GM18520 (cell line): ENCODE data around the gene CCT6A.
A peak's percentile ranks its signal among the peaks of the same experiment; 100 is the strongest.
"Not testable (repeated sequence)": the region's sequence is repeated elsewhere in the genome, so short reads cannot be mapped to it uniquely, and the experiment has no call there.

ENCODE experiments used
- ATAC-seq: cut with Tn5 transposase; IDR thresholded peaks from one replicate; pipeline ENCODE4 v1.9.1; 2021; ENCODE audit not compliant: unreplicated experiment

CCT6A gene, protein sequence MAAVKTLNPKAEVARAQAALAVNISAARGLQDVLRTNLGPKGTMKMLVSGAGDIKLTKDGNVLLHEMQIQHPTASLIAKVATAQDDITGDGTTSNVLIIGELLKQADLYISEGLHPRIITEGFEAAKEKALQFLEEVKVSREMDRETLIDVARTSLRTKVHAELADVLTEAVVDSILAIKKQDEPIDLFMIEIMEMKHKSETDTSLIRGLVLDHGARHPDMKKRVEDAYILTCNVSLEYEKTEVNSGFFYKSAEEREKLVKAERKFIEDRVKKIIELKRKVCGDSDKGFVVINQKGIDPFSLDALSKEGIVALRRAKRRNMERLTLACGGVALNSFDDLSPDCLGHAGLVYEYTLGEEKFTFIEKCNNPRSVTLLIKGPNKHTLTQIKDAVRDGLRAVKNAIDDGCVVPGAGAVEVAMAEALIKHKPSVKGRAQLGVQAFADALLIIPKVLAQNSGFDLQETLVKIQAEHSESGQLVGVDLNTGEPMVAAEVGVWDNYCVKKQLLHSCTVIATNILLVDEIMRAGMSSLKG

DNA sequence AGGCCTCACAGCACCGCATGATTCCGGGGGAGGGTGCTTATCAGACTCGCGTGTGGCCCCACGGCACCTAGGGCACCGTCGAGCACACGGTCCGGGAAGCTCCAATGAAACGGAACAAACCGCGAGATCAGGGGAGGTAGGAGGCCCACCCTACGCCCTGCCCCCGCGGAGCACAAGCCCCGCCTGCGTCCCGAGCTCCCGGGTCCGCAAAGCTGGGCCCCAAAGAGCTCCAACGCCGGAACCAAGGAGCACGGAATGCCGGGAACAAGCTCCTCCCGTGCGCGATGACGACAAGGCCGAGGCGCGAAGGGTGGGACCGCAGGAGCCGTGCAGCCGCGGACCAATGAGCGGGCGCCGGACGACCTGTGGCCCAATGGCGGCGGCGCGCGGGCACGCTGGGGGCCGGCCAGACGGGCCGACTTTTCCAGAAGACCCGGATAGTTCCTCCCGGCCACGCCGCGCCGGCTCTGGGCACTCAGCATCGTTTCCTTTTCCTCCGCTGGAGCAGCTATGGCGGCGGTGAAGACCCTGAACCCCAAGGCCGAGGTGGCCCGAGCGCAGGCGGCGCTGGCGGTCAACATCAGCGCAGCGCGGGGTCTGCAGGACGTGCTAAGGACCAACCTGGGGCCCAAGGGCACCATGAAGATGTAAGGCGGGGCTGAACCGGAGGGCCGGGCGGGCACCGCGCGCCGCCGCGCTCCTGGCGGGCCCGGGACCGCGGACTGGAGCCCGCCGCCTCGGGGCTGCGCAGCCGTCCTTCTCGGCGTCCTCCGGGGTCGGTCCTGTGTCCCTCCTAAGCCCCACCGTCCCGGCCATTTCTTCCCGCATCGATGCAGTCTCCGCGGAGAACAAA lies at the start of gene CCT6A, which contains the start of gene PSPH:
Gene CCT6A (plus strand): TSS at position 427 of the 853 bp plus-strand sequence. CDS start 84 bp downstream, at position 511.
Gene PSPH (minus strand): TSS at position 106 of the 853 bp plus-strand sequence. CDS start 30,232 bp downstream, outside the sequence.
- ATAC-seq: peak; percentile 92

DNA sequence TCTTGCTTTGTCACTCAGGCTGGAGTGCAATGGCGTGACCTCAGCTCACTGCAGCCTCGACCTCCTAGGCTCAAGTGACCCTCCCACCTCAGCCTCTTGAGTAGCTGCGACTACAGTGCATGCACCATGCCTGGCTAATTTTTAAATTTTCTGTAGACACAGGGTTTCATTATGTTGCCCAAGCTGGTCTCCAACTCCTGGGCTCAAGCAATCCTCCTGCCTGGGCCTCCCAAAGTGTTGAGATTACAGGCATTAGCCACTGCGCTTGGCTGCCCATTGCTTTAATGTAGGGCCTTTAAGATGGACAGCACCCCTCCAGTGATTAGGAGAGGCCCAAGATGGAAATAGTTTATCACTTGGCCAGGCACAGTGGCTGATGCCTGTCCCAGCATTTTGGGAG lies 47.8 kb upstream of the CCT6A start:
- ATAC-seq: no peak

DNA sequence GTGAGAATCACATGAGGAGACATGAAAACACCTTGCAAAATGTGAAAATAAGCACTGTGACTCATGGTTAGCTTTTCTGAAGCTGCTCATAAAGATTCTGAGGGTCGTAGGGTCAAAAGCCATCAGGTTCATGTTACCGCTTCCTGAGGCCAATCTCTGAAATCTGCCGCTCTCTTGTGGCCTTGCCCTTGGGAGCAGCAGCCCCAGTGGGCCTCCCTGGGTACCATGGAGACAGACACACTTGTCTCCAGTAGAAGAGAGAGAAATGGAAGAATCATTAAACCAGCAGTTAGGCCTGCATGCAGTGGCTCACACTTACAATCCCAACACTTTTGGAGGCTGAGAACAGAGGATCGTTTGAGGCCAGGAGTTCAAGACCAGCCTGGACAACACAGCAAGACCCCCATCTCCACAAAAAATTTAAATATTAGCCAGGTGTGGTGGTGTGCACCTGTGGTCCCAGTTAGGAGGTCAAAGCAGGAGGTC lies 44.4 kb upstream of the CCT6A start:
- ATAC-seq: no peak

DNA sequence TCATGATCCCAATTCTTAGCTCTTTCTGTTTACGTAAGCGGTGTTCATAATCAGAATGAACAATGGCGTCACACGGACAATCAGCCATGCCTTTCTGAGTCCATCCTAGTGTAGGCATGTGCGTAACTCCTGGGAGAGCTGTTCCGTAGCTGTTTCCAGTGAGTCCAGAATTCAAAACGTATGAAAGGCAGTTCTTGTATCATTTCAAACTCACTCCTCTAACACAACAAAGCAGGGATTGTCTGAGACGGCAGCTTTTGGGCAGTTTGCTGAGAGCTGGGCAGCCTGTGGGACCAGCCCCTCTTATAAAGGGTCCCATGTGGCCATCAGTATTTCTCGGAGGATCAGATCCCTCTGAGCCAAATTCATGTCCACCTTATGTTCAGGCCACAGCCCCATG lies 43.7 kb upstream of the CCT6A start:
- ATAC-seq: no peak

DNA sequence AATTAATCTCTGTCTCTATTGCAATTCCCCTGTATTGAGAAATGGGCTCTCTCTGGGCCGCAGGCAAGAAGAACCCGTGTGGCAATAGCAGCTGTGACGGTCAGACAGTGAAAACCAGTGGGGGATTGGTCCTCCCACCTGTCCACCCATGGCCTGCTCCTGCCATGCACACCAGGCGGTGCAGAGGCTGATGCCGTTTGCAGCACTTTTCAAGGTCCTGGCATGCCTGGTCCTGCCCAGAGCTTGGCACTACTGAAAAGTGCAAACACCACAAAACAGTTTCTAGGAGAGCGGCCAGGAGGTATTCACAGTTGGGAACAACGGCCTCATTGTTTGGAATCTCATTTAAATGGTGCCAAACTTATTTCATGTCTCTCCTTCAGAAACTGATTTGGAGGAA lies 41.9 kb upstream of the CCT6A start:
- no peak for ATAC-seq

DNA sequence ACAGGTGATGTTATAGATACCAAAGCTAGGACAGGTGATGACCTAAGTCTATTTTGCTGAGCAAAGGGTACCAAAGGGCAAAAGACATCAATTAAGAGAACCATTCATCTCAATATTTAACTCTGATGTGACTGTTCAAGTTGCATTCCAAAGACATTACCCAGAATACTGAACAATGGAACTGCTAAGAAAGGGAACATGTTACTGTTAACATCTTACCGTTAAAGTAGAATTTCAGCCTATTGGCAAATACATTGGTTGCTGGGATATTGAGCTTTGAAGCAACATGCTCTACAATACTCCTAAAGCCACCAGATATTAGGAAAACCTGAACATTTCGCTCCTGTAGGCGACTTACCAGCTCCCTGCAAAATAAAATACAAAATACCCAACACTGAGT lies 34.5 kb upstream of the CCT6A start:
- not testable (repeated sequence) for ATAC-seq

DNA sequence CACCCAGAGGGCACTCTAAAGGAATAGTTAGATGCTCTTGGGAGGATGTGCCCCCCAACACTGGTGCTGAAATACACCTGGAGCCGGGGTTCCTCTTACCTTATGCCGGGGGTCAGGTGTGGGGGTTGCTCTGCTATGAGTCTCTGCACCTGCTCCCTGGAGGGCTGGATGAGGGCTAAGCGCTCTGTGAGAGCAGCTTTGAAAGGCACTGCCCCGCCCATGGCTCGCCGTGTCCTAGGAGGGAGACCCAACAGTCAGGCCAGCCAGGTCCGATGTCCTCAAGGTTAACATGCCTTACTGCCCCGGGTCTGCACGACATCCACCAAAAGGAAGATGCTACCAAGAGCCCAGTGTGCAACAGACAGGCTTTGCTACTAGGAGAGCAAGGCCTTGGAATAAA lies 32.1 kb upstream of the CCT6A start:
- no peak for ATAC-seq

DNA sequence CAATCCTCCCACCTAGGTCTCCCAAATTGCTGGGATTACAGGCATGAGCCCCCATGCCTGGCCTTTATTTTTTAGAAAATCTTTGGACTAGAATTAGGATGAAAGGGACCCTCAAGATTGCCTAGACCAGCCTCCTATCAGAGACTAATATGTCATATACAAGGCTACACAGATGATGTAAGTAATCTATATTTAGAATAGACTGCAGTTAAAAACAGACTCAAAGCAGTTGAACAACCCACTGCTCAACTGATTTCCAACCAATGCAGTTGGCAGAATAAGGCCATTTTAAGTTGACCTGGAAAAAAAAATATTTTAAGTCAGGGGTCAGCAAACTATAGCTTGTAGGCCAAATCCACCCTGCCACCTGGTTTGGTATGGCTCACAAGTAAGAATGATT lies 28.1 kb upstream of the CCT6A start:
- no peak for ATAC-seq

DNA sequence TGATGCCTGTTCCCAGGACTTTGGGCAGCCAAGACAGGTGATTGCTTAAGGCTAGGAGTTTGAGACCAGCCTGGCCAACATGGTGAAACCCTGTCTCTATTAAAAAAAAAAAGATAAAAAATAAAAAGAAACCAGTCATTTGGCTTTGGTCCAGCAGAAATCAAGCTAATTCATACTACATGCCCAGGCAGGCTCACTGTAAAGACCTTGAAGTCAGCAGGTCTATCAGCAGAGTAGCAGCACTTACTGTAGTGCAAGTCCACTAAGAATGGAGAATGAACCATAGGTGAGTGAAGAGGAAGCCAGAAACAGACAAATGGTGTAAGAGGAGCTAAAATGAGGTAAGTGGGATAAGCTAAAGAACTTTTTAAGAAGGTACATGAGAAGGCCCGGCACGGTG lies 25.0 kb upstream of the CCT6A start:
- ATAC-seq: no peak

DNA sequence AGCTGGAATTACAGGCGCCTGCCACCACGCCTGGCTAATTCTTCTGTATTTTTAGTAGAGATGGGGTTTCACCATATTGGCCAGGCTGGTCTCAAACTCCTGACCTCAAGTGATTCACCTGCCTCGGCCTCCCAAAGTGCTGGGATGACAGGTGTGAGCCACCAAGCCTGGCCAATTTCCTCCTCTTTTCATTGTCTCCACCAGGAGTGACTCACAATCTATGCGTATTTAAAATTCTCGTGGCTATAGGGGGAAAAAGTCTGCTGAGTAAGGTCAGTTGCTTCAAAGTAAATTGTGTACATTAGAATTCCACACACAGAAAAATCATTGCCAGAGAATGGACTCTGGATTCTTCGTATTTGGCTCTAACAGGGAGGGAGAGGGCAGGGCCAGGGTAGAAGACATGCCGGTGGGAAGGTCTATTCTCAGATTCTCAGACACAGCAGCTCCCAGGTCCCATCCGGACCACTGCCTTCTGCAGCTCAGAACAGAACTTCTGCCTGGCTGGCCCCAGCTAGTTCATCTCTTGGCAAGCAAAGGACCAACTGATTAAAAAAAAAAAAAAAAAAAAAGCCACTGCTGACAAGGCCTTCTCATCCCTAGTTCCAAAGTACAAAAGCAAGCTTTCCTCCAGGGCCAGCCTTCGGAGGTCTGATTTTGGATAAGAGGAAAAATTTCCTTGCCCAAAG lies 22.5 kb upstream of the CCT6A start:
- no peak for ATAC-seq

DNA sequence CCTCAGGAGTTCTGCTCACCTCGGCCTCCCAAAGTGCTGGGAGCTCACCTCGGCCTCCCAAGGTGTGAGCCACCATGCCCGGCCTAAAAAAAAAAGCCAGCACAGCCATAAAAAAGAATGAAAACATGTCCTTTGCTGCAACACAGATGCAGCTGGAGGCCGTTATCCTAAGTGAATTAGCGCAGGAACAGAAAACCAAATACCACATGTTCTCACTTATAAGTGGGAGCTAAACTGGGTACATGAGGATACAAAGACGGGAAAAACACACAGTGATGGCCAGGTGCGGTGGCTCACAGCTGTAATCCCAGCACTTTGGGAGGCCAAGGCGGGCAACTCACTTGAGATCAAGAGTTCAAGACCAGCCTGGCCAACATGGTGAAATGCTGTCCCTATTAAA lies 21.2 kb upstream of the CCT6A start:
- ATAC-seq: no peak

DNA sequence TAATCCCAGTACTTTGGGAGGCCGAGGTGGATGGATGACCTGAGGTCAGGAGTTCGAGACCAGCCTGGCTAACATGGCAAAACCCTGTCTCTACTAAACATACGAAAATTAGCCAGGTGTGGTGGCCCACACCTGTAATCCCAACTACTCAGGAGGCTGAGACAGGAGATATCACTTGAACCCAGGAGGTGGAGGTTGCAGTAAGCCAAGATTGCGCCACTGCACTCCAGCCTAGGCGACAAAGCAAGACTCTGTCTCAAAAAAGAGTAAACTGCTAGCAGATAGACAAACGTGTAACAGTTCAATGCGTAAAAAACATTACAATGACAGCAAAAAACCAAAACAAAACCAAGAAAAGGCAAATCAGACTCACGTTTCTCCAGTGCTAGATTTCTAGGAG lies 20.0 kb upstream of the CCT6A start:
- not testable (repeated sequence) for ATAC-seq

DNA sequence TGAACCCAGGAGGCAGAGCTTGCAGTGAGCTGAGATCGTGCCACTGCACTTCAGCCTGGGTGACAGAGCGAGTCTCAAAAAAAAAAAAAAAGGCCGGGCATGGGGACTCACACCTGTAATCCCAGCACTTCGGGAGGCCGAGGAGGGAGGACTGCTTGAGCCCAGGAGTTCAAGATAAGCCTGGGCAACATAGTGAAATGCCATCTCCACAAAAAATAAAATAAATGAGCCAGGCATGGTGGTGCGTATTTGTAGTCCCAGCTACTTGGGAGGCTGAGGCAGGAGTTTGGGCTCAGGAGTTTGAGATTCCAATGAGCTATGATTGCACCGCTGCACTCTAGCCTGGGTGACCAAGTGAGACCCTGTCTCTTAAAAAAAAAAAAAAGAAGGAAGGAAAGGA lies 19.0 kb upstream of the CCT6A start:
- ATAC-seq: not testable (repeated sequence)

DNA sequence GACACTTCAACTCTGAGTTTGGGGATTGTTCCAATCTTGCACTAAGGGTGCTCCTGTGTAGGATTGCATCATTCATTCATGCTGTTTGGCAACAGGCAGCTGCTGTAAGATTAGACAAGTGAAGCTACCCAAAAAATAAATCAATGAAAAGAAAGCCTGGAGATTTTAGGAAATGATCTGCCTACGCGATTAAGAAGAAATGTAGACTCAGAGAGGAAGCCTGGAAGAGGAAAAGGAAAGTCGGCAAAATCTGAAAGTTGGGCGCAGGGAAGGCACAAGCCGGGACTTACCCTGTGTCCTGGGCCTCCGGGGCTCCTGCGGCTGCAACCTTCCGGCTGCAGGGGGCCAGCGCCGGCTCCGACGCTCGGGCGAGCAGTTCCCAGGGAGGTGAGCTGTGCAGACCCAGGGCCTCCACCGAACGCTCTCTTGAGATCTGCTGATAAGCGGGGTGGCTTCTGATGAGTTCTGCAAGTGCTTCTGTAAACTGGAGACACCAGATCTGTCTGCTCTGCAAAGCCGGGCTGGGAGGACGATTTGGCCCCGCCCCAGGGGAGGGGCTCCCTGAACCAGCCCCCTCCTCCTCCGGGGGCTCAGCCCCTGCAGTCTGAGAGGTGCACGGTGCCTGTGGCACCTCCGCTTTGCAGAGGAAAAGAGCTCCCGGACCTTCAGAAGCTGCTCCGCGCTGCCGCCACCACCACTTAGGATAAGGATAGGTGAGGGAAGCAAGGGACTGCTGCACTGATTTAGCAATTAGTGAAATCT lies 17.7 kb upstream of the CCT6A start:
- peak; percentile 93 for ATAC-seq

DNA sequence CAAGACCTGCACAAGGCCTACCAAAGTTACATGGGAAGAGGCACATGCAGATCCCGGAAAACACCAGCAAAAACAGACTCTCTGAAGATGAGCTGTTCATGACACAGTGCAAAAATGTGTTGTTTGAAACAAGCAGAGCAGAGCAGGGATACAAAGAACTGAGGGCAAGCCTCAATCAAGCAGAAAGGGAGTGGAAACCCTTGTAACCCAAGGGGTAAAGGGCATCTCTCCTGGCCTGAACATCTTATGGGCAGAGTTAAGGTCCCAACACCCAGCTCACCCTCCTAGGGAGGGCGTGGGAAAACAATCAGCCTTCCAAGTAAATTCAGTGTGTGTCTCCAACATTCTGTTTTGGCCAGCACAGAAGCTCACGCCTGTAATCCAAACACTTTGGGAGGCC lies 10.8 kb upstream of the CCT6A start:
- no peak for ATAC-seq

DNA sequence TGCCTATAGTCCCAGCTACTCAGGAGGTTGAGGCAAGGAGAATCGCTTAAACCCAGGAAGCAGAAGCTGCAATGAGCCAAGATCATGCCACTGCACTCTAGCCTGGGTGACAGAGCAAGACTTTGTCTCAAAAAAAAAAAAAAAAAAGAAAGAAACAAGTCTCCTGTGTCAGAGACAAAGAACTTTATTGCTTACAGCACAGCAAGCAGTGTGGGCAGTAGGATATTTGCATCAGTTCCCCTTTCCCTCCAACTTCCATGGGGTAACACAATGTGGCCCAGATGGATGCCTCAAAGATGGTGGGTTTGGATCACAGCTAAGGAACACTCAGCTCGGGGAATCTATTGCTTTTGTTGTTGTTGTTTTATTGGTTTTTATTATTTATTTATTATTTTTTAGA lies 5.8 kb upstream of the CCT6A start:
- ATAC-seq: not testable (repeated sequence)

DNA sequence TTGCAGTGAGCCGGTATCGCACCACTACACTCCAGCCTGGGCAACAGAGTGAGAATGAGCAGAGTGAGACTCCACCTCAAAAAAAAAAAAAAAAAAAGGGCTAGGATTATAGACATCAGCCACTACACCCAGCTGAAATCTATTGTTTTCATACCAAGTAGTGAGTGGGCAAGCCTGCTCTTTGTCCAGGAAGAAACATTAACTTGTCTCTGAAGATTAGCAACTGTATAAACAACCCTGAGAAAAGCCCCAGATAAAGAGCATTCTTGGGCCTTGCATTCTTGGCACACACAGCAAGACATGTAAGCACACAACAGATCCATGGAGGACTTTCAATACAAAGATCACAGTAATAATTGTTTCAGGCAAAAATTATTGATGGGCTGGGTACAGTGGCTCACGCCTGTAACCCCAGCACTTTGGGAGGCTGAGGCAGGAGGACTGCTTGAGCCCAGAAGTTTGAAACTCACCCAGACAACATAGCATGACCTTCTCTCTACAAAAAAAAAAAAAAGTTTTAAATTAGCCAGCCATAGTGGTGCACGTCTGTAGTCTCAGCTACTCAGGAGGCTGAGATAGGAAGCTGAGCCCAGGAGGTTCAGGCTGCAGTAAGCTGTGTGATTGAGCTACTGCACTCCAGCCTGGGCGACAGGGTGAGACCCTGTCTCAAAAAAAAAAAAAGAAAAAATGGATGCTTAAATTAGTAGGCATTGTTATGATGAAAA lies 4.7 kb upstream of the CCT6A start:
- no peak for ATAC-seq

DNA sequence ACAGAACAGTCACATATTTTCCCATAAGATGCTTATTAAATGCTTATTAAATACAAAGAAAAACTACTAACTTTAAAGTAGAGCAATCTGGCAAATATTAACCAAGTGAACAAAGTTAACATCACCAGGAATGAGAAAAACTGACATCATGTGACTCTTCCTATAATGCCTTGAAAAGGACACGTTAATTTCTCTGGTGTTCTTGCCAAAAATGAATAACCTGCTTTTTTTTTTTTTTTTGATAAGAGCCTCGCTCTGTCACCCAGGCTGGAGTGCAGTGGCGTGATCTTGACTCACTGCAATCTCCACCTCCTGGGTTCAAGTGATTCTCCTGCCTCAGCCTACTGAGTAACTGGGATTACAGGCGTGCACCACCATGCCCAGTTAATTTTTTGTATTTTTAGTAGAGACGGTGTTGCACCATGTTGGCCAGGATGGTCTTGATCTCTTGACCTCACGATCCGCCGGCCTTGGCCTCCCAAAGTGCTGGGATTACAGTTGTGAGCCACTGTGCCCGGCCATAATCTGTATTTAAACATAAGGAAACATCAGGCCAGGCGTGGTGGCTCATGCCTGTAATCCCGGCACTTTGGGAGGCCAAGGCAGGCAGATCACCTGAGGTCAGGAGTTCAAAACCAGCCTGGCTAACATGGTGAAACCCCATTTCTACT lies 4.0 kb upstream of the CCT6A start:
- not testable (repeated sequence) for ATAC-seq

DNA sequence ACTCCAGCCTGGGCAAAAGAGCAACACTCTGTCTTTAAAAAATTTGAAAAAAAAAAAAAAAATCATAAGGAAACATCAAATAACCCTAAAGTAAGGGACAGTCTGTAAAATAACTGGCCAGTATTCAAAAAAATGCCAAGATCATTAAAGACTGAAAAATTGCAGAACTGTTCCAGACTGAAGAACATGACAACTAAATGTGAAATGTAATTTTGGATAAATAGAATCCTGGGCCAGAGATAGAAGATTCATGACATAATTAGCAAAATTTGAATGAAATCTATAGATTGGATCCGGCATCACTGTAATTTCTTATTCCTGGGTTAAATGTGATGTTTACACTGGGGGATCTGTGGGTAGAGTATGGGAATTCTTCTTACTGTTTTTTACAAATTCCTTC lies 3.3 kb upstream of the CCT6A start:
- ATAC-seq: no peak
